Measurements from ENCODE around the gene DENND1A.

Gene DENND1A

DNA sequence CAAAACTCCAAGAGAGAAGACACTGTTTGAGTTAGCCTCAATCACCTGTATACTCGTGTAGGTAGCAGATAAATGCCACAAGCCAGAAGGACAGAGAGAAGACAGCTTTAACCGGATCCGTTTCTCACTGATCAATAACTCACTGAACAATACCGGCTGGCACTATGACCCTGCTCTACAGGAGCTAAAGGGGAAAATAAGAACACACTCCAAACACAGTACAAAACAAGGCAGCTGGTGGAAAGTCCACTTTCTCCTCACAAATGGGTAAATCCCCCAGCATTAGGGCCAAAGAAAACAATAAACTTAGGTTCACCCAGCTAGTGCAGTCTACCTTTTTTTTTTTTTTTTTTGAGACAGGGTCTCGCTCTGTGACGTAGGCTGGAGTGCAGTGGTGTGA is 404.5 kb downstream of the DENND1A start:
- in situ Hi-C loops (cut with MboI; ENCODE audit: low sequenced_read_pairs, unreplicated experiment): loop anchor here (25.0 kb wide), 1 partner anchor 487 kb away; the partner anchor contains the start of gene LHX2

DNA sequence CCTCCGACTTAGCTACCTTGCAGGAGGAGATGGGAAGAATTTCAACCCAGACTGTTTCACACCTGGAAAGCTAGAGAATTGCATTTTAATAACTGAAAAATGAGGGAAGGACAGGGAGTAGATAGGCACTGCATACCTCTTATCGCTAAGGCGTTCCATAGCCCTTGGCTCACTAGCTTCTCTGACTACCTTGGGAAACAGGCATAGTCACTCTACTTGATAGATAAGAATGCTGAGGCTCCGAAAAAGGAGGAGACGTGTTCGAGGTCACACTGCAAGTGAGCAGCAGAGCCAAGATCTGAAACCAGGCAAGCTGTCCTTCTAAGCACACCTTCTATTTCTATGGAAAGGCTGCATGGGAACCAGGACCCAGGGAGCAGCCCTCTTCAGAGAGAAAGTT is 405.1 kb downstream of the DENND1A start:
- in situ Hi-C loops (cut with MboI; ENCODE audit: low sequenced_read_pairs, unreplicated experiment): loop anchor here (25.0 kb wide), 1 partner anchor 487 kb away; the partner anchor contains the start of gene LHX2
- TF ChIP-seq, protein P1, sequence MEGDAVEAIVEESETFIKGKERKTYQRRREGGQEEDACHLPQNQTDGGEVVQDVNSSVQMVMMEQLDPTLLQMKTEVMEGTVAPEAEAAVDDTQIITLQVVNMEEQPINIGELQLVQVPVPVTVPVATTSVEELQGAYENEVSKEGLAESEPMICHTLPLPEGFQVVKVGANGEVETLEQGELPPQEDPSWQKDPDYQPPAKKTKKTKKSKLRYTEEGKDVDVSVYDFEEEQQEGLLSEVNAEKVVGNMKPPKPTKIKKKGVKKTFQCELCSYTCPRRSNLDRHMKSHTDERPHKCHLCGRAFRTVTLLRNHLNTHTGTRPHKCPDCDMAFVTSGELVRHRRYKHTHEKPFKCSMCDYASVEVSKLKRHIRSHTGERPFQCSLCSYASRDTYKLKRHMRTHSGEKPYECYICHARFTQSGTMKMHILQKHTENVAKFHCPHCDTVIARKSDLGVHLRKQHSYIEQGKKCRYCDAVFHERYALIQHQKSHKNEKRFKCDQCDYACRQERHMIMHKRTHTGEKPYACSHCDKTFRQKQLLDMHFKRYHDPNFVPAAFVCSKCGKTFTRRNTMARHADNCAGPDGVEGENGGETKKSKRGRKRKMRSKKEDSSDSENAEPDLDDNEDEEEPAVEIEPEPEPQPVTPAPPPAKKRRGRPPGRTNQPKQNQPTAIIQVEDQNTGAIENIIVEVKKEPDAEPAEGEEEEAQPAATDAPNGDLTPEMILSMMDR (IDR thresholded peaks at IDR 0.05; ENCODE audit: borderline replicate concordance, control extremely low read depth, extremely low read depth, insufficient read depth, missing control alignments): no peak
- no peak for DNase-seq (ENCODE audit: low spot score)

More for the DNA sequence above, 404.5 kb downstream of the DENND1A start:
- no peak for DNase-seq (ENCODE audit: low spot score)
- TF ChIP-seq, protein P1 (IDR thresholded peaks at IDR 0.05; ENCODE audit: borderline replicate concordance, control extremely low read depth, extremely low read depth, insufficient read depth, missing control alignments): no peak

DNA sequence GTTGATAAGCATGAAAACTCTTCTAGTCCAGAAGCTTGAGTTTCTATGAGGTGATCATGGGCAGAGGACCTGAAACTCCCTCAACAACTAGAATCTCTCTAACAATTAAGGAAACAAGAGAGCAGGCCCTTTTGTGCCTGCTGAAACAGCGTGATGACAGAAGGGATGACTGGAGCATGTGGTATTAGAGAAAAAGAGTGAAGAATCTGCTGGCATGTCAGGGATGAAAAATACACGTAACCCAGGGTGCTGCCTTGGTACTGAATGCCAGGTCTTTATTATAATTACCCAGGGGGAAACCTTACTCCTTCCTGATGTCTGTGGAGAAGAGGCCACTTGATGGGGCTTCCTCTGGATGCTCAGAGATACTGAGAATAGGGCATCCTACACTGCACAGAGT is 406.1 kb downstream of the DENND1A start:
- no peak for DNase-seq (ENCODE audit: low spot score)
- TF ChIP-seq, protein P1 (IDR thresholded peaks at IDR 0.05; ENCODE audit: borderline replicate concordance, control extremely low read depth, extremely low read depth, insufficient read depth, missing control alignments): no peak
- in situ Hi-C loops (cut with MboI; ENCODE audit: low sequenced_read_pairs, unreplicated experiment): no loop called here

DNA sequence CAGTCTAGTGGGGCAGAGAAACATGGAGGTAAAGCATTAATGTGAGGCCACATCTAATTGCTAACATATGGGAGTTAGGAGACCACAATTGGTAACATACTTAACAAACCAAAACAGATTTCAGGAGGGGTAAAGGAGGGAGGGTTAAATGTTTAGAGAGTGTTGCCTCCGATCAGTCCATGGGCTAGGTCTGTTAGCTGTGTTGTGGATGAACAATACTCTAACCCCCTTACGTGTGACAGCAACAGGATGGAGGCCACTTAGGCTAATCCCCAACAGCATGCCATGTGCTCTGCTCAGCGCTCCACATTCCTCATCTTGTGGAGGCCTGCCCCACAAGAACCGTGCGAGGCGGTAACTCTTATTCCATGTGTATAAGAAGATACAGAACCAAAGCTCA is 406.9 kb downstream of the DENND1A start:
- in situ Hi-C loops (cut with MboI; ENCODE audit: low sequenced_read_pairs, unreplicated experiment): no loop called here
- TF ChIP-seq, protein P1 (IDR thresholded peaks at IDR 0.05; ENCODE audit: borderline replicate concordance, control extremely low read depth, extremely low read depth, insufficient read depth, missing control alignments): no peak
- DNase-seq (ENCODE audit: low spot score): no peak

DNA sequence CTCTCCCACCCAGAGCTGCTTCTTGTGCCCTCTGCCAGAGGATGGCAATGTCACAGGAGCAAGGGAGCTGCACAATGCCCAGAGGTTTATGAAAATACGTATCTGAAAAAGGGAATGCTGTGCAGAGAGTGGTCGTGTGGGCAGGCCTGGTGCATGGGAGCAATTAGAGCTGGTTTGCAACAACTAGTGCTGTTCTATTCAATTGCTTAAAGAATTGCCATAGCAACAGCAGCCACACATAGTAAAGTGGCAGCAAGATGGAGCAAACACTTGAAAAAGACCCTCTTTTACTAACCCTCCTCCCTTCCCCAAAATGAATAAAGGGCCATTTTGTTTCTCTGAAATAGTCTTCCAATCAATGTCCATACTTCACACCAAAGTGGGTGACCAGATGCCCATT is 407.7 kb downstream of the DENND1A start:
- in situ Hi-C loops (cut with MboI; ENCODE audit: low sequenced_read_pairs, unreplicated experiment): no loop called here
- TF ChIP-seq, protein P1 (IDR thresholded peaks at IDR 0.05; ENCODE audit: borderline replicate concordance, control extremely low read depth, extremely low read depth, insufficient read depth, missing control alignments): no peak
- DNase-seq (ENCODE audit: low spot score): no peak

DNA sequence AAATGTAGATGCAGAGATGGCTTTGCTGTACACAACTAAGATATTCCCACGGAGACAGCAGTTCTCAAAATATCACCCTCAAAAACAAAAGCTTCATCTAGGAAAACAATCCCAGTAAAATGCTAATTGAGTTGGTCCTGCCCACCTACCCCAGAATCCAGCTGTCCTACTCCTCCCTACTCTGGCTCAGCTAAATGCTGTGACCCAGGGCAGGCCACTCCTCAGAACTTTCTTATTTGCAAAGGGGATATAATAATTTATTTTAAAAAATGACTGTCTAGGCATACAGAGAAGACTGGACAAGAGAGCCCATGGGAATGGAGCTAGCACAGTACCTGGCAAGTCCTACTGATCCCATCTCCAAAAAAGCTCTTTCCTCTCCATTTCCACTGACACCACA is 411.6 kb downstream of the DENND1A start:
- DNase-seq (ENCODE audit: low spot score): no peak
- in situ Hi-C loops (cut with MboI; ENCODE audit: low sequenced_read_pairs, unreplicated experiment): no loop called here

More for the DNA sequence above, 411.6 kb downstream of the DENND1A start:
- TF ChIP-seq, protein P1 (IDR thresholded peaks at IDR 0.05; ENCODE audit: borderline replicate concordance, control extremely low read depth, extremely low read depth, insufficient read depth, missing control alignments): no peak
